H9 (cell line): ENCODE data around the gene PTOV1. TPM values are rescaled to one million over a fixed set of nuclear protein-coding genes. Genes with fewer than 3 reads are reported as not detected.

ENCODE experiments used
- DNase-seq: peaks from one replicate; pipeline ENCODE4 v3.0.0-alpha.2; 2017
- H2AFZ ChIP-seq: one replicate; pipeline ENCODE4 v1.6.1; 2013; ENCODE audit warnings: mild to moderate bottlenecking, low read length, control low read depth, moderate library complexity
- H2AK5ac ChIP-seq: 2 replicates; pipeline ENCODE4 v1.6.1; 2013; ENCODE audit warnings: low read length, control low read depth, mixed read lengths; ENCODE audit not compliant: insufficient read length
- H2BK120ac ChIP-seq: one replicate; pipeline ENCODE4 v1.6.1; 2013; ENCODE audit warnings: low read depth, mild to moderate bottlenecking, low read length, control low read depth, inconsistent platforms; ENCODE audit not compliant: poor library complexity, severe bottlenecking
- H2BK12ac ChIP-seq: 2 replicates; pipeline ENCODE4 v1.6.1; 2013; ENCODE audit warnings: low read length, control low read depth, mixed read lengths, low read depth; ENCODE audit not compliant: insufficient read length
- H2BK15ac ChIP-seq: 2 replicates; pipeline ENCODE4 v1.6.1; 2013; ENCODE audit warnings: low read depth, low read length, control low read depth
- H2BK20ac ChIP-seq: one replicate; pipeline ENCODE4 v1.6.1; 2013; ENCODE audit warnings: low read depth, mild to moderate bottlenecking, low read length, control low read depth, inconsistent platforms; ENCODE audit not compliant: poor library complexity, severe bottlenecking
- H2BK5ac ChIP-seq: 2 replicates; pipeline ENCODE4 v1.6.1; 2013; ENCODE audit warnings: low read length, control low read depth, mixed read lengths; ENCODE audit not compliant: insufficient read length
- H3K14ac ChIP-seq: 2 replicates; pipeline ENCODE4 v1.6.1; 2013; ENCODE audit warnings: low read length, control low read depth; ENCODE audit not compliant: insufficient read depth
- H3K18ac ChIP-seq: 2 replicates; pipeline ENCODE4 v1.6.1; 2013; ENCODE audit warnings: low read depth, mild to moderate bottlenecking, mixed read lengths, low read length, control low read depth; ENCODE audit not compliant: insufficient read length
- H3K23ac ChIP-seq: 2 replicates; pipeline ENCODE4 v1.6.1; 2013; ENCODE audit warnings: low read length, control low read depth, mixed read lengths, low read depth; ENCODE audit not compliant: insufficient read length
- H3K23me2 ChIP-seq: 2 replicates; pipeline ENCODE4 v1.6.1; 2013; ENCODE audit warnings: low read depth, mild to moderate bottlenecking, mixed read lengths, low read length, control low read depth; ENCODE audit not compliant: insufficient read length, poor library complexity, severe bottlenecking
- H3K27ac ChIP-seq: 2 replicates; pipeline ENCODE4 v1.5.1; 2013; ENCODE audit warnings: low read length, control low read depth, mixed read lengths, low read depth; ENCODE audit not compliant: insufficient read length
- H3K27me3 ChIP-seq: 2 replicates; pipeline ENCODE4 v1.6.1; 2013; ENCODE audit warnings: low read length, control low read depth, inconsistent platforms; ENCODE audit not compliant: insufficient read depth
- H3K4ac ChIP-seq: 2 replicates; pipeline ENCODE4 v1.6.1; 2013; ENCODE audit warnings: low read depth, mild to moderate bottlenecking, control low read depth, inconsistent platforms, low read length, moderate library complexity
- H3K4me1 ChIP-seq: 2 replicates; pipeline ENCODE4 v1.6.1; 2013; ENCODE audit warnings: low read length, control low read depth, inconsistent platforms; ENCODE audit not compliant: insufficient read depth
- H3K4me2 ChIP-seq: 2 replicates; pipeline ENCODE4 v1.6.1; 2013; ENCODE audit warnings: low read length, control low read depth, mixed read lengths; ENCODE audit not compliant: insufficient read length, insufficient read depth
- H3K56ac ChIP-seq: 2 replicates; pipeline ENCODE4 v1.6.1; 2013; ENCODE audit warnings: low read depth, mild to moderate bottlenecking, mixed read lengths, low read length, control low read depth; ENCODE audit not compliant: insufficient read length
- H3K79me1 ChIP-seq: 2 replicates; pipeline ENCODE4 v1.6.1; 2013; ENCODE audit warnings: low read depth, mild to moderate bottlenecking, moderate library complexity, low read length, control low read depth, inconsistent platforms; ENCODE audit not compliant: insufficient read depth, poor library complexity, severe bottlenecking
- H3K79me2 ChIP-seq: 2 replicates; pipeline ENCODE4 v1.6.1; 2013; ENCODE audit warnings: low read length, control low read depth, inconsistent platforms; ENCODE audit not compliant: insufficient read depth
- H3K9ac ChIP-seq: 2 replicates; pipeline ENCODE4 v1.6.1; 2013; ENCODE audit warnings: low read length, control low read depth, mixed read lengths; ENCODE audit not compliant: insufficient read length; ENCODE audit errors: extremely low read depth
- H3K9me3 ChIP-seq: one replicate; pipeline ENCODE4 v1.6.1; 2013; ENCODE audit warnings: low read depth, low read length, inconsistent platforms; ENCODE audit not compliant: control insufficient read depth
- H3T11ph ChIP-seq: one replicate; pipeline ENCODE4 v1.6.1; 2013; ENCODE audit warnings: mild to moderate bottlenecking, low read length, control low read depth, inconsistent platforms
- H4K20me1 ChIP-seq: one replicate; pipeline ENCODE4 v1.6.1; 2013; ENCODE audit not compliant: control insufficient read depth, insufficient read length, insufficient read depth
- H4K5ac ChIP-seq: 2 replicates; pipeline ENCODE4 v1.6.1; 2013; ENCODE audit warnings: low read depth, mild to moderate bottlenecking, mixed read lengths, low read length, control low read depth; ENCODE audit not compliant: insufficient read length
- H4K8ac ChIP-seq: replicated peaks from 2 replicates; pipeline ENCODE4 v1.6.1; 2013; ENCODE audit warnings: low read length, control low read depth, mixed read lengths, low read depth; ENCODE audit not compliant: insufficient read length
- H4K91ac ChIP-seq: 2 replicates; pipeline ENCODE4 v1.6.1; 2013; ENCODE audit warnings: low read depth, mild to moderate bottlenecking, moderate library complexity, mixed read lengths, low read length, control low read depth; ENCODE audit not compliant: insufficient read length
- H3K27ac Mint-ChIP-seq, 3 experiments: 2 replicates in 2 of 3; 3 replicates in 1 of 3; pipeline ENCODE4 v1.8.0; 2020 to 2021; ENCODE audit warnings: mixed read lengths in 3 of 3, mild to moderate bottlenecking in 1 of 3, moderate library complexity in 1 of 3
- H3K27me3 Mint-ChIP-seq: 2 replicates; pipeline ENCODE4 v1.8.0; 2021; ENCODE audit warnings: low read depth, mild to moderate bottlenecking, moderate library complexity, mixed read lengths
- H3K36me3 Mint-ChIP-seq, 3 experiments: 2 replicates in 2 of 3; 3 replicates in 1 of 3; pipeline ENCODE4 v1.8.0; 2020 to 2021; ENCODE audit warnings: low read depth in 3 of 3, mixed read lengths in 3 of 3; ENCODE audit not compliant: insufficient read depth in 1 of 3
- H3K4me1 Mint-ChIP-seq, 2 experiments: 2 replicates each; pipeline ENCODE4 v1.8.0; 2020; ENCODE audit warnings: mixed read lengths in 2 of 2
- H3K4me3 Mint-ChIP-seq, 2 experiments: 2 replicates in 1 of 2; 3 replicates in 1 of 2; pipeline ENCODE4 v1.8.0; 2020 to 2021; ENCODE audit warnings: mild to moderate bottlenecking in 2 of 2, mixed read lengths in 2 of 2, moderate library complexity in 1 of 2
- H3K9me3 Mint-ChIP-seq, 2 experiments: 2 replicates in 1 of 2; 3 replicates in 1 of 2; pipeline ENCODE4 v1.8.0; 2020; ENCODE audit warnings: mild to moderate bottlenecking in 2 of 2, mixed read lengths in 2 of 2, moderate library complexity in 1 of 2
- CTCF ChIP-seq: fragments of 200-600 bp; sonication (generic); conservative IDR thresholded peaks from 3 replicates; pipeline ENCODE4 v1.8.0; 2021; ENCODE audit warnings: antibody characterized with exemption, mild to moderate bottlenecking
- WGBS: extraction: QIAGEN DNeasy Blood & Tissue Kit; methylation state at CpG from one replicate; pipeline ENCODE4 v1.1.7; 2013; ENCODE audit warnings: missing lambda C conversion rate, low lambda C conversion rate, mixed read lengths; ENCODE audit not compliant: insufficient read length; ENCODE audit errors: extremely low coverage; 5-methylcytosine and 5-hydroxymethylcytosine counted together
- total RNA-seq: library from RNA; stranded (reverse); gene quantifications from 2 replicates; pipeline ENCODE4 v1.2.1, GENCODE V29; 2021

PTOV1 gene
- total RNA-seq, 1 experiment from 2014 or later: 309 TPM

- no peak overlapping the region for H2BK15ac ChIP-seq
- H3K23ac ChIP-seq: no peak overlapping the region
- no peaks in the 10 kb centered on the region for H3K4me1 ChIP-seq
- no peak overlapping the region for H3K27ac ChIP-seq
- DNase-seq: no peak
- no peaks in the 10 kb centered on the region for H3K79me1 ChIP-seq
- H3K14ac ChIP-seq: no peak overlapping the region
- no peak overlapping the region for H3K4me2 ChIP-seq
- no peak overlapping the region for H2BK12ac ChIP-seq
- TF ChIP-seq CTCF: no peak
- H4K8ac ChIP-seq: no peak overlapping the region
- H3K79me2 ChIP-seq: no peaks in the 10 kb centered on the region
- no CpG with 5 or more reads among the region's 17 CpGs for WGBS
- no peak overlapping the region for H3T11ph ChIP-seq
- H3K9ac ChIP-seq: no peak overlapping the region
- no peaks in the 10 kb centered on the region for H3K9me3 Mint-ChIP-seq
- no peak overlapping the region for H2BK120ac ChIP-seq
- H3K36me3 Mint-ChIP-seq: peaks cover 6 to 43% (median 40%) of the 10 kb centered on the region in 3 experiments
- no peak overlapping the region for H3K4me3 Mint-ChIP-seq
- H3K27me3 ChIP-seq: no peaks in the 10 kb centered on the region
- no peak overlapping the region for H2AK5ac ChIP-seq
- H3K9me3 ChIP-seq: no peaks in the 10 kb centered on the region
- peaks cover 0 to 5% of the 10 kb centered on the region in 2 experiments; a peak in 2 of 4 replicates for H3K4me1 Mint-ChIP-seq
- H4K91ac ChIP-seq: no peak overlapping the region
- no peaks in the 10 kb centered on the region for H3K23me2 ChIP-seq
- no peak overlapping the region for H2AFZ ChIP-seq
- no peaks in the 10 kb centered on the region for H4K20me1 ChIP-seq
- H3K27me3 Mint-ChIP-seq: peaks cover 1% of the 10 kb centered on the region; the same call in 1 of the 2 replicates
- no peak overlapping the region for H3K18ac ChIP-seq
- no peak overlapping the region for H3K56ac ChIP-seq
- no peak overlapping the region for H2BK20ac ChIP-seq
- H4K5ac ChIP-seq: no peak overlapping the region
- no peak overlapping the region for H2BK5ac ChIP-seq
- H3K4ac ChIP-seq: no peak overlapping the region
- H3K27ac Mint-ChIP-seq: peak overlapping the region; percentile 17 to 49 (median 42); a peak in 4 of 7 replicates
Measured at GRCh38 chr19:49840736-49841249, 10.2 kb upstream of the PTOV1 start.
